Fibroblast of lung (primary cell): ENCODE results near the gene DDX25.

ENCODE experiments used
- CTCF ChIP-seq, 2 donors: IDR thresholded peaks in 1 of 2; conservative IDR thresholded peaks in 1 of 2; 1 replicate in 1 of 2; 2 replicates in 1 of 2; pipeline ENCODE4 v1.5.1; 2011 to 2012; ENCODE audit warnings: low read length in 2 of 2, control low read depth in 1 of 2, inconsistent platforms in 1 of 2, low read depth in 1 of 2, mild to moderate bottlenecking in 1 of 2
- EZH2 ChIP-seq: IDR thresholded peaks from 2 replicates; pipeline ENCODE4 v1.5.1; 2012; ENCODE audit warnings: low read length, control low read depth, mild to moderate bottlenecking; ENCODE audit errors: missing control alignments

GRCh38 chr11:125950178-125950490 is 45.8 kb downstream of the DDX25 start:
- no peak for TF ChIP-seq CTCF (conservative IDR thresholded peaks at IDR 0.05 in 1 of 2, IDR thresholded peaks at IDR 0.05 in 1 of 2; ENCODE audit: low read depth in 1 of 2, low read length in 2 of 2)
- TF ChIP-seq EZH2: no peak
